K562 (cell line): ENCODE data around the gene TXNDC15. TPM values are rescaled to one million over a fixed set of nuclear protein-coding genes. Genes with fewer than 3 reads are reported as not detected.
A peak's percentile ranks its signal among the peaks of the same experiment; 100 is the strongest.

Source experiments
- ATAC-seq: fragments of 200-7000 bp; cut with Tn5 transposase; 3 replicates; pipeline ENCODE4 v1.9.1; 2020; ENCODE audit warnings: moderate library complexity
- BruUV-seq: library from RNA; stranded (reverse); fragments of 400-500 nt; replicated peaks from 2 replicates; lab custom pipeline; 2021; lab: Mats Ljungman, UMichigan
- CTCF ChIA-PET: fragments of 300-600 bp; formaldehyde crosslinking; extraction: SDS; loops from one replicate; lab custom pipeline; 2021; ENCODE audit warnings: low intra/inter-chr PET ratio; lab: Yijun Ruan, JAX
- POLR2A ChIA-PET: fragments of 300-600, 350-650 bp; sonication (Branson Sonifier 250); formaldehyde crosslinking; extraction: SDS; loops from one replicate; lab custom pipeline; 2021; ENCODE audit warnings: antibody characterized with exemption, inconsistent platforms; lab: Yijun Ruan, JAX
- DNase-seq, 4 experiments: peaks; one replicate each; pipeline versions ENCODE4 v3.0.0 to v3.0.0-alpha.2; 2011 to 2018; ENCODE audit warnings: low spot score in 3 of 4, mixed read lengths in 3 of 4; ENCODE audit errors: extremely low read depth in 1 of 4
- FAIRE-seq: peaks from 2 replicates; lab custom pipeline; 2011; peaks lifted over from hg19 to GRCh38; lab: Jason Lieb, UNC
- H2AFZ ChIP-seq: 2 replicates; pipeline ENCODE4 v1.6.0; 2011; ENCODE audit warnings: low read depth, low read length, control low read depth, inconsistent platforms
- H3K27ac ChIP-seq: fragments of 200-600 bp; 3 replicates; pipeline ENCODE4 v1.8.0; 2011; ENCODE audit warnings: low read depth, mild to moderate bottlenecking, control low read depth, inconsistent platforms, low read length, moderate library complexity, mixed read lengths; ENCODE audit errors: extremely low read depth
- H3K27me3 ChIP-seq, 2 experiments: fragments of 300-600 bp in 1 of 2; 2 replicates in 1 of 2; 3 replicates in 1 of 2; pipeline versions ENCODE4 v1.6.0 to v1.8.0; 2011; ENCODE audit warnings: inconsistent platforms in 2 of 2, low read length in 2 of 2, mild to moderate bottlenecking in 1 of 2, mixed read lengths in 1 of 2, moderate library complexity in 1 of 2; ENCODE audit not compliant: control insufficient read depth in 2 of 2, insufficient read depth in 2 of 2
- H3K36me3 ChIP-seq: fragments of 300-600 bp; 3 replicates; pipeline ENCODE4 v1.8.0; 2011; ENCODE audit warnings: mild to moderate bottlenecking, low read length, inconsistent platforms; ENCODE audit not compliant: control insufficient read depth, insufficient read depth
- H3K4me1 ChIP-seq, 2 experiments: fragments of 200-600 bp in 1 of 2; replicated peaks in 1 of 2; 2 replicates in 1 of 2; 3 replicates in 1 of 2; pipeline versions ENCODE4 v1.5.1 to v1.8.0; 2011; ENCODE audit warnings: inconsistent platforms in 2 of 2, low read length in 2 of 2, mild to moderate bottlenecking in 1 of 2, mixed read lengths in 1 of 2, moderate library complexity in 1 of 2; ENCODE audit not compliant: control insufficient read depth in 2 of 2, insufficient read depth in 2 of 2
- H3K4me2 ChIP-seq: 2 replicates; pipeline ENCODE4 v1.6.1; 2011; ENCODE audit warnings: low read length, control low read depth, inconsistent platforms, mixed read lengths; ENCODE audit not compliant: insufficient read depth
- H3K4me3 ChIP-seq: fragments of 200-600 bp; sonication (generic), shearing (Covaris generic); 2 replicates; pipeline ENCODE4 v1.5.1; 2016; ENCODE audit warnings: control low read depth, inconsistent platforms
- H3K79me2 ChIP-seq: fragments of 200-600 bp; 3 replicates; pipeline ENCODE4 v1.8.0; 2011; ENCODE audit warnings: low read length, inconsistent platforms; ENCODE audit not compliant: control insufficient read depth, insufficient read depth
- H3K9ac ChIP-seq, 2 experiments: 2 replicates each; pipeline versions ENCODE4 v1.6.0 to v1.6.1; 2011; ENCODE audit warnings: low read depth in 2 of 2, low read length in 2 of 2, control low read depth in 1 of 2, inconsistent platforms in 1 of 2, mild to moderate bottlenecking in 1 of 2, mixed read lengths in 1 of 2; ENCODE audit not compliant: insufficient read depth in 1 of 2
- H3K9me1 ChIP-seq: one replicate; pipeline ENCODE4 v1.6.0; 2011; ENCODE audit warnings: inconsistent platforms, mild to moderate bottlenecking, low read length, moderate library complexity; ENCODE audit not compliant: control insufficient read depth, insufficient read depth
- H3K9me3 ChIP-seq: replicated peaks from 2 replicates; pipeline ENCODE4 v1.5.1; 2011; ENCODE audit warnings: low read depth, low read length, inconsistent platforms; ENCODE audit not compliant: control insufficient read depth, insufficient read depth
- H4K20me1 ChIP-seq: replicated peaks from 2 replicates; pipeline ENCODE4 v1.6.1; 2011; ENCODE audit warnings: low read length, inconsistent platforms, mixed read lengths; ENCODE audit not compliant: control insufficient read depth, insufficient read depth
- EHMT2 ChIP-seq: fragments of 450-650 bp; IDR thresholded peaks from 2 replicates; pipeline ENCODE4 v1.6.1; 2018; ENCODE audit warnings: antibody characterized with exemption
- GTF2A2 ChIP-seq: IDR thresholded peaks from 2 replicates; pipeline ENCODE4 v1.6.1; 2016; ENCODE audit warnings: mild to moderate bottlenecking, missing genetic modification characterization, missing compliant biosample characterization
- MEIS2 ChIP-seq: fragments of 450-650 bp; IDR thresholded peaks from 2 replicates; pipeline ENCODE4 v1.6.1; 2014; ENCODE audit warnings: mild to moderate bottlenecking; ENCODE audit not compliant: partially characterized antibody
- PBX2 ChIP-seq, 2 experiments: IDR thresholded peaks in 1 of 2; conservative IDR thresholded peaks in 1 of 2; 2 replicates each; pipeline ENCODE4 v1.6.1; 2016; ENCODE audit warnings: low read depth in 2 of 2, mild to moderate bottlenecking in 1 of 2, missing compliant biosample characterization in 1 of 2, missing genetic modification characterization in 1 of 2, moderate library complexity in 1 of 2
- ZNF316 ChIP-seq: fragments of 450-650 bp; IDR thresholded peaks from 2 replicates; pipeline ENCODE4 v1.6.1; 2016
- WGBS: fragments of 100-300 bp; shearing (Covaris generic); methylation state at CpG from one replicate; pipeline ENCODE4 v1.1.6; 2016; ENCODE audit warnings: low coverage, mixed read lengths; ENCODE audit not compliant: insufficient coverage; ENCODE audit errors: missing lambda C conversion rate; 5-methylcytosine and 5-hydroxymethylcytosine counted together
- in situ Hi-C: fragments of 300-500 bp; cut with MboI; formaldehyde crosslinking; loops from 4 replicates; pipeline ENCODE4 v1.15.0; 2018; ENCODE audit warnings: inconsistent platforms, mixed read lengths
- intact Hi-C: fragments of 100-400 bp; cut with micrococcal nuclease; formaldehyde crosslinking; loops from 2 replicates; pipeline ENCODE4 v1.14.2; 2022
- polyA plus RNA-seq, 8 experiments: library from polyadenylated mRNA; depleted of rRNA in 4 of 8; stranded (reverse) in 5 of 8; unstranded in 3 of 8; fragments of >200 nt; fragmentation: Nextera tagmentation in 2 of 8; fragmentation: Illumina TruSeq in 1 of 8; extraction: Ambion mirVana in 2 of 8; extraction: Trizol in 1 of 8; gene quantifications; 2 replicates each; pipeline versions ENCODE4 v1.2.1 to v1.2.3, GENCODE V29; 2011 to 2014; ENCODE audit warnings: inconsistent platforms in 1 of 8, missing spikeins in 1 of 8
- total RNA-seq, 7 experiments: library from RNA; depleted of rRNA in 6 of 7; stranded (reverse); fragments of >200 nt in 6 of 7; fragmentation: Illumina TruSeq in 2 of 7; extraction: Trizol in 2 of 7; gene quantifications; 2 replicates each; pipeline versions ENCODE4 v1.2.1 to v1.2.3, GENCODE V29; 2011 to 2021; ENCODE audit warnings: low replicate concordance in 1 of 7

TXNDC15 gene
- total and polyA plus RNA-seq, 9 of the 15 experiments (the other 6 are each of a cell fraction or from before 2014, with no cell fraction given) = 3.0 to 15.4 (median 12.3) TPM

- no peak overlapping the region for H3K4me3 ChIP-seq
- no peaks in the 10 kb centered on the region for H3K4me1 ChIP-seq
- H3K27me3 ChIP-seq = no peaks in the 10 kb centered on the region
- 33% methylated on average over 1 of the region's 1 CpG for WGBS
- BruUV-seq = no TSS peak
- DNase-seq = no peak
- H3K9me3 ChIP-seq = no peaks in the 10 kb centered on the region
- no peak for FAIRE-seq
- in situ Hi-C loops (no loop called here), intact Hi-C loops (no loop called here)
- TF ChIP-seq ZNF316 = peak; percentile 40; the same call in 1 of the 2 replicates
- no peak for TF ChIP-seq GTF2A2 (tag)
- ATAC-seq = peak; percentile 69
- ChIA-PET POLR2A (interaction anchor here (0.6 kb wide), 2 partner anchors 32 to 930 kb away, joined by 3 read pairs; no protein-coding TSS in a partner anchor), CTCF (no interaction called here)
- no peaks in the 10 kb centered on the region for H4K20me1 ChIP-seq
- no peaks in the 10 kb centered on the region for H3K79me2 ChIP-seq
- H3K27ac ChIP-seq = no peak overlapping the region
- H3K36me3 ChIP-seq = no peaks in the 10 kb centered on the region
- no peak overlapping the region for H2AFZ ChIP-seq
- H3K4me2 ChIP-seq = no peak overlapping the region
- no peak overlapping the region for H3K9ac ChIP-seq
- H3K9me1 ChIP-seq = no peaks in the 10 kb centered on the region
These were observed 69.4 kb downstream of the TXNDC15 start for GRCh38 chr5:134943547-134943946.

- Histone ChIP-seq H3K9ac (no peak overlapping the region), H2AFZ (no peak overlapping the region), H3K27me3 (no peaks in the 10 kb centered on the region), H3K4me2 (no peak overlapping the region), H3K36me3 (no peaks in the 10 kb centered on the region), H3K27ac (no peak overlapping the region), H3K4me1 (no peaks in the 10 kb centered on the region), H3K4me3 (no peak overlapping the region), H3K79me2 (no peaks in the 10 kb centered on the region), H3K9me3 (no peaks in the 10 kb centered on the region), H3K9me1 (no peaks in the 10 kb centered on the region), H4K20me1 (no peaks in the 10 kb centered on the region)
- CTCF ChIA-PET = no interaction called here
- no peak for TF ChIP-seq EHMT2
- TF ChIP-seq PBX2 (CRISPR knock-in tag; IDR thresholded peaks at IDR 0.05; ENCODE audit: low read depth) = no peak
- TF ChIP-seq PBX2 (tag; conservative IDR thresholded peaks at IDR 0.05; ENCODE audit: low read depth) = 0 out of 2 replicates have a peak, but pooled peaks have one; percentile 14
- TF ChIP-seq MEIS2 = peak; percentile 25
- no TSS peak for BruUV-seq
- in situ Hi-C loops = no loop called here
- intact Hi-C loops = no loop called here
- ATAC-seq (no peak), DNase-seq (no peak), FAIRE-seq (no peak)
- 41% methylated on average over 1 of the region's 1 CpG for WGBS
- POLR2A ChIA-PET = no interaction called here
These were observed 70.5 kb downstream of the TXNDC15 start for GRCh38 chr5:134944630-134945029.
